Endothelial cell of umbilical vein (primary cell): ENCODE measurements around the gene PHACTR1.

Source experiments
- POLR2AphosphoS5 ChIP-seq: IDR thresholded peaks from 2 replicates; pipeline ENCODE4 v1.6.1; 2012; ENCODE audit warnings: low read depth, mild to moderate bottlenecking, control low read depth, low read length, moderate library complexity; ENCODE audit not compliant: insufficient read depth
- TF ChIP-seq, protein P1 (sequence below), 2 donors: IDR thresholded peaks; 1 replicate in 1 of 2; 2 replicates in 1 of 2; pipeline ENCODE4 v1.5.1; 2011; ENCODE audit warnings: low read length in 2 of 2, mild to moderate bottlenecking in 2 of 2, moderate library complexity in 2 of 2, control low read depth in 1 of 2, inconsistent platforms in 1 of 2, low read depth in 1 of 2; ENCODE audit not compliant: insufficient read depth in 1 of 2; ENCODE audit errors: extremely low read depth in 1 of 2

DNA sequence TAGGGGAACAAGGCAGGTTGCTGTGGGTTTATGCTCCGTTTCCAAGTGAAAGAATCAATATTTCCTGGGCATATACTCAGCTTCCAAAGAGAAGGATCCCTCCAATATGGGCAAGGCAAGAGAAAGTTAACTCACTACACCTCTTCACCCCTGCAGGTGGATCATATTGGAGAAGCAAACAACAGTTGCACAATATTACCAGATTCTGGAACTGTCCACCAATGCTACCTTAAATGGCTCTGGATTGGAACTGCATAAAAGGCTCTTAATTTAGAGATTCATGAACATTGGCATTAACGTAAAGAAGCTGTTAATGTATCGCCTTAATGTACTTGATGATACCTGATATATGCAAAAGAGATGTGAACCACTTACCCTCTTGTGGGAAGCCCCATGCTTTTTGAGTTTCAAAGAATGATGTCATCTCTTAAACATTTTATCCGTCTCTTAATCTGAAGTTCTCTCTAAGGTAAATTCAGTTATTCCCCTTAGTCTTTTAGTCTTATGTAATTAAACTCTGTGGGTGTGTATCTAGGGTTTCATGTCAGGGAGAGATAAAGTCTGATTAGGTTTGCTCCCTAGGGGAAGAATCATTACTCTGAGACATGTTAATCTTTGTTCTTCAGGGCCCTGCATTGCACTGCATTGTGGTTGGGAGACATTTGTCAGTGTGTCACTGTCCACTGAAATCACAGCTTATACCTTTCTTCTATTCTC lies 99.5 kb downstream of the PHACTR1 start:
- TF ChIP-seq, protein P1, sequence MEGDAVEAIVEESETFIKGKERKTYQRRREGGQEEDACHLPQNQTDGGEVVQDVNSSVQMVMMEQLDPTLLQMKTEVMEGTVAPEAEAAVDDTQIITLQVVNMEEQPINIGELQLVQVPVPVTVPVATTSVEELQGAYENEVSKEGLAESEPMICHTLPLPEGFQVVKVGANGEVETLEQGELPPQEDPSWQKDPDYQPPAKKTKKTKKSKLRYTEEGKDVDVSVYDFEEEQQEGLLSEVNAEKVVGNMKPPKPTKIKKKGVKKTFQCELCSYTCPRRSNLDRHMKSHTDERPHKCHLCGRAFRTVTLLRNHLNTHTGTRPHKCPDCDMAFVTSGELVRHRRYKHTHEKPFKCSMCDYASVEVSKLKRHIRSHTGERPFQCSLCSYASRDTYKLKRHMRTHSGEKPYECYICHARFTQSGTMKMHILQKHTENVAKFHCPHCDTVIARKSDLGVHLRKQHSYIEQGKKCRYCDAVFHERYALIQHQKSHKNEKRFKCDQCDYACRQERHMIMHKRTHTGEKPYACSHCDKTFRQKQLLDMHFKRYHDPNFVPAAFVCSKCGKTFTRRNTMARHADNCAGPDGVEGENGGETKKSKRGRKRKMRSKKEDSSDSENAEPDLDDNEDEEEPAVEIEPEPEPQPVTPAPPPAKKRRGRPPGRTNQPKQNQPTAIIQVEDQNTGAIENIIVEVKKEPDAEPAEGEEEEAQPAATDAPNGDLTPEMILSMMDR (IDR thresholded peaks at IDR 0.05; ENCODE audit: extremely low read depth in 1 of 2, insufficient read depth in 1 of 2, low read depth in 1 of 2, low read length in 2 of 2) = no peak
- TF ChIP-seq POLR2AphosphoS5 = no peak
